GM21367 (cell line): ENCODE results near the gene OTX1.

ENCODE experiments used
- ATAC-seq: cut with Tn5 transposase; IDR thresholded peaks from one replicate; pipeline ENCODE4 v1.9.1; 2021; ENCODE audit not compliant: unreplicated experiment

The OTX1 gene

DNA sequence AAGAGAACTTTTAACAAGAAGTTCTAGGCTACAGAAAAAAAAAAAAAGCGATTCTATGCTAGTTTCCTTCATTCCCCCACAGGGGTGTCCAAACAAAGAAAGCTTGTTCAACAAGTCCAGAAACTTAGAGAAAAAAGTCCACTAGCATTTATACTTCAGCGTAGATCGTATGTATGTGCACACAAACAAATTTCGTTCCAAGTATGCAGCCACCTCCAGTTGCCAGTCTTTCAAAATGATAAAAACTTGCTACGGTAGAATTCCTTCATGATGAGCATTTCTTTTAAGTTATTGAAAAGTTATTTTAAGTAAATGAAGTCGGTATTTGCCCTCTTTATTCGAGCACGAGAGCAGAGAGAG, 3.7 kb upstream of the OTX1 start:
- no peak for ATAC-seq

- no peak for ATAC-seq
These were observed 3.0 kb upstream of the OTX1 start for GRCh38 chr2:63047321-63048279.

DNA sequence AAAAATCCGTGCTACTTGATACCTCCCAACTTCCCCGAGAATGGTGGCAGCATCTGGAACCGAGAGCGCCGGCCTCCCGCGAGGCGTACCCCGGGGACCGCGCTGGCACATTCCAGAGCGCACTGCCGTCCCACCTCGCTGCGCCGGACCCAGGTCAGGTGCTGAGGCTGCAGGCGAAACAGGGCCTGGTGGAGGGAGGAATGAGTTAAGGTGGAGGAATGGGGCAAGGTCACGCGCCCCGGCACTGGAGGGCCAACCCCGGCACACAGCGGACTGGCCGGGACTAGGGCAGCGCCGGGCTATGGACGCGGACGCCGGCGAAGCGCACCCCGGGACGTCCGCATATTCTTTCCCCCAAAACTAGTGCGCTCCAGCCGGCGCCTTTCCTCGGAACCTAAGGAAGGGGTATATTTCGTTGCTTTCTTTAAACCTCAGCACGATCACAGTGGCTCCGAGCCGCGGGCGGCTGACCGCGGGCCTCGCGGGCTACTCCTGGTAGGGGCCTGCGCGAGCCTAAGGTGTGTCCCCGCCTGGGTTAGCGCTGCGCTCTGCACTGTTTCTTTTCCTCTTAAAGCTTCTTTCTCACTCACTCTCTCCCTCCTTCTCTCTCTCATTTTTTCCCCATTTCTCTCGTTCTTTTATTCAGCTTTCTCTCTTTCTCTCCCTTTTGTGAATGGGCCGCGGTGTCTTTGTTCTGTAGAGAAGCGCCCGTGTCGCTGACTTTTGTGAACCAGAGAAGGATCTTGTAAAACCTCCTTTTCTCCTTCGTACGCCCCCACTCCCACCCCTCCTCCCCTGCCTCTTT, 2.1 kb upstream of the OTX1 start:
- ATAC-seq: no peak

DNA sequence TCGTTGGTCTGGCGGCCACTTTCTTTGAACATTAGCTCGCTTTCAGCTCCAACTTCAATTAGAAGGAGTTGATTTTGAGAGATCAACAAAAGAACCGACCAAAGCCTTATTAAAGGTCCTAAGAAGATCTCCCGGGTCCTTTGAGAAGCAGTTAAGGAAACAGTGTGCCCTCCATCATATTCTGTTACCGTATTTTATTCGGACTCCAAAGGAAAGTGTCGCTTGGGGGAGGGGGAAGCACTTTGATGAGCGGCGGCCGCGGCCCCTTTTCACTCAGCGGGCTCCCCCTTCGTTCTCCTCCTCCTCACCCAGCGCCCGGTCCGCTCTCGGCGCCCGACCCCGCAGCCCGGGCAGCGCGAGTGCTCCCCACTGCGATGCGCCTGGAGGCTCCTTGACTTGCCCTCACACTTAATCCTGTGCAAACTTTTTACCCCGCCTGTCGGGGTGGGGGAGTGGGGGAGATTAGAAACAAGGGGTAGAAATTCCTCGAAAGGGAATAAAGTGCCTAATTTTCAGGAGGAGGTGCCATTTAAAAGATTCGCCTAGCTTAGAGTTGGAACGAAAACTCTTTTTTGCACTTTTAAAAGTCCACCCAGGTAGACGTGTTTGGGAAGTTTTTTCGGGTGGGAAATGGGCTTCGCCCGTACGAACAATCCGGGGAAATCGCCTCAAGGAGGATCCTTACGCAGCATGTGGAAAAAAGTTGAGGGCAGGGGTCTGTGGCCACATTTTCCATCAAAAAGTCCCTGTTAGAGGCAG, 1.2 kb upstream of the OTX1 start:
- ATAC-seq: no peak

DNA sequence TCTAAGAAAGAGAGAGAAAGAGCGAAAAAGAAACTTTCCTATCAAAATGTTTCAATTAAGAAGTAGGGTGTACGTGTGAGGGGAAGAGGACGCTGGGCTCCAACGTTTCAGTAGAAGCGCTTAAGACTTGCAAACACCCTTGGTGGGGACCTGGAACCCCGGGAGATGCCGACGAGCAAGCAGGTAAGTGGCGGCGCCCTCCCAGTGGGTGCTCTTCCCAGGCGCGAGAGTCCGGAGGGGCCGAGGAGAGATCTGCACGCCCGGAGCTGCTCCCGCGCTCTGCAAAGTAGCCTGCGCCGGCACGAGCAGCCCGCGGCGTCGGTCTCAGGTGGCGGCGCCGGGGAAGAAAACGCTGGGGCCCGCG, 678 bp upstream of the OTX1 start:
- peak; percentile 20 for ATAC-seq

DNA sequence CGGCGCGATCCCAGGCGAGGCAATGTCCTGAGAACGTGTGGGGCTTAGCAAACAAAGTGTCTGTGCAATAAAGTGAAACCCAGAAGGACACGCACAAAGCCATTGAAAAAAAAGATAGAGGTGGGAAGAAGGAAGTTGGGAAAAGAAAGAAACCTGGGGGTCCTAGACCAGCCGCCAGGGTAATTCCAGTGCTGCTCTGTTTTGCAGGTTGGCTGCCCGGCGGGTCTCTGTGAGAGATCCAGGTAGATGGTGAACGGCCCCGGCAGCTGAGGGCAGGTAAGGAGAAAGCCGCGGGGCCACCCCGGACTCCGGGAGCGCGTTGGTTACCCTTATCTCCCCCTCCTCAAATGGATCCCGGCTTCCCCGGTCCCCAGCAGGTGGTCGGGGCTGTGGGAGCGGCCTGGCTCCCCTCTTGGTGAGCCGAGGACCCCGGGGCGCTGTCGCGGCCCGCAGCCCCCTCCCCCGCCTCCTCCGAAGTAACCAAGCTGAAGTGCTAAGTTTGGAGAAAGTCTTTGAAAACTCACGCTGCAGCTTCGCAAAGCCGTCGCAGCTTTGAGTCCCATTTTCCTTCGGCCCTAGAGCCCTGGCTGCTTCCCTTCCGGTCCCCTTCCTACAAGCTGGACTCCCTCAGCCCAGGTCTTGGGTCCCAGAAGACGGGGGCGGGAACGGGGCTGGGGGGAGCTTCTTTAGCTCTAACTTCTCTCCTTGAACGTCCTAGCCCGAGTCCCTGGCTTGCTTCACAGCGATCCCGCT, 588 bp downstream of the OTX1 start:
- ATAC-seq: no peak

GRCh38 chr2:63051795-63052333, 1.2 kb downstream of the OTX1 start:
- no peak for ATAC-seq

- ATAC-seq: no peak
These were observed 1.9 kb downstream of the OTX1 start for GRCh38 chr2:63052411-63053080.

- no peak for ATAC-seq
These were observed 2.7 kb downstream of the OTX1 start for GRCh38 chr2:63053081-63053888.

- ATAC-seq: no peak
These were observed 3.4 kb downstream of the OTX1 start for GRCh38 chr2:63053889-63054602.

- ATAC-seq: no peak
These were observed 4.2 kb downstream of the OTX1 start for GRCh38 chr2:63054841-63055225.

- no peak for ATAC-seq
These were observed 4.8 kb downstream of the OTX1 start for GRCh38 chr2:63055226-63056106.

GRCh38 chr2:63056107-63057050, 5.7 kb downstream of the OTX1 start:
- ATAC-seq: no peak

GRCh38 chr2:63057249-63058143, 6.9 kb downstream of the OTX1 start:
- ATAC-seq: no peak

GRCh38 chr2:63058144-63058920, 7.7 kb downstream of the OTX1 start:
- no peak for ATAC-seq
